ENCODE results near the gene LSAMP.

DNA sequence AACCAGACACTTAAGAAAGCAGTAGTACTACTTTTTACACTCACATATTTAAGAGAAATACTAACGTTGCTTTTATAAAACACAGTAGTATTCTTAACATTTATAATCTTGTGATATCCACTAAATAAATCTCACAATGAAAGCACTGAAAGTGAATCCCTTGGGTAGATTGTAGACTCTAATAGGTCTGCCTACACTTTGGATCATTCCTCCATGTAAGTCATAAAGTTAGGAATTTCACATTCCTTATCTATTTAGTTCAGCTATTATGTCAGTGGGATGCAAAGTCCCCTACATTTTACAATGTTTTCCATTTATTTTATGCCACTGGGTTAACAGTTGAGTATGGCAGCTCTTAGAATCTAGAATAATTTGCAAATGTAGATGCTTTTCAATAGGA is 330.7 kb downstream of the LSAMP start:
- TF ChIP-seq, protein P1, sequence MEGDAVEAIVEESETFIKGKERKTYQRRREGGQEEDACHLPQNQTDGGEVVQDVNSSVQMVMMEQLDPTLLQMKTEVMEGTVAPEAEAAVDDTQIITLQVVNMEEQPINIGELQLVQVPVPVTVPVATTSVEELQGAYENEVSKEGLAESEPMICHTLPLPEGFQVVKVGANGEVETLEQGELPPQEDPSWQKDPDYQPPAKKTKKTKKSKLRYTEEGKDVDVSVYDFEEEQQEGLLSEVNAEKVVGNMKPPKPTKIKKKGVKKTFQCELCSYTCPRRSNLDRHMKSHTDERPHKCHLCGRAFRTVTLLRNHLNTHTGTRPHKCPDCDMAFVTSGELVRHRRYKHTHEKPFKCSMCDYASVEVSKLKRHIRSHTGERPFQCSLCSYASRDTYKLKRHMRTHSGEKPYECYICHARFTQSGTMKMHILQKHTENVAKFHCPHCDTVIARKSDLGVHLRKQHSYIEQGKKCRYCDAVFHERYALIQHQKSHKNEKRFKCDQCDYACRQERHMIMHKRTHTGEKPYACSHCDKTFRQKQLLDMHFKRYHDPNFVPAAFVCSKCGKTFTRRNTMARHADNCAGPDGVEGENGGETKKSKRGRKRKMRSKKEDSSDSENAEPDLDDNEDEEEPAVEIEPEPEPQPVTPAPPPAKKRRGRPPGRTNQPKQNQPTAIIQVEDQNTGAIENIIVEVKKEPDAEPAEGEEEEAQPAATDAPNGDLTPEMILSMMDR (IDR thresholded peaks at IDR 0.05): no peak
- TF ChIP-seq, protein P2, sequence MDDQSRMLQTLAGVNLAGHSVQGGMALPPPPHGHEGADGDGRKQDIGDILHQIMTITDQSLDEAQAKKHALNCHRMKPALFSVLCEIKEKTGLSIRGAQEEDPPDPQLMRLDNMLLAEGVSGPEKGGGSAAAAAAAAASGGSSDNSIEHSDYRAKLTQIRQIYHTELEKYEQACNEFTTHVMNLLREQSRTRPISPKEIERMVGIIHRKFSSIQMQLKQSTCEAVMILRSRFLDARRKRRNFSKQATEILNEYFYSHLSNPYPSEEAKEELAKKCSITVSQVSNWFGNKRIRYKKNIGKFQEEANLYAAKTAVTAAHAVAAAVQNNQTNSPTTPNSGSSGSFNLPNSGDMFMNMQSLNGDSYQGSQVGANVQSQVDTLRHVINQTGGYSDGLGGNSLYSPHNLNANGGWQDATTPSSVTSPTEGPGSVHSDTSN (IDR thresholded peaks at IDR 0.05): no peak
- TF ChIP-seq FOSL2 (IDR thresholded peaks at IDR 0.05) (no peak), FOSL2 (CRISPR knock-in tag; IDR thresholded peaks at IDR 0.05) (no peak), MAZ (IDR thresholded peaks at IDR 0.05; ENCODE audit: borderline replicate concordance, low read depth, low read length) (no peak), POLR2AphosphoS2 (conservative IDR thresholded peaks at IDR 0.05; ENCODE audit: low read length) (no peak), POLR2A (IDR thresholded peaks at IDR 0.05; ENCODE audit: low read length) (no peak), CHD2 (IDR thresholded peaks at IDR 0.05; ENCODE audit: low read length, partially characterized antibody) (no peak), KDM5A (IDR thresholded peaks at IDR 0.05) (no peak), HDAC2 (IDR thresholded peaks at IDR 0.05) (no peak), CEBPB (IDR thresholded peaks at IDR 0.05) (no peak)
- TF ChIP-seq, protein P3, sequence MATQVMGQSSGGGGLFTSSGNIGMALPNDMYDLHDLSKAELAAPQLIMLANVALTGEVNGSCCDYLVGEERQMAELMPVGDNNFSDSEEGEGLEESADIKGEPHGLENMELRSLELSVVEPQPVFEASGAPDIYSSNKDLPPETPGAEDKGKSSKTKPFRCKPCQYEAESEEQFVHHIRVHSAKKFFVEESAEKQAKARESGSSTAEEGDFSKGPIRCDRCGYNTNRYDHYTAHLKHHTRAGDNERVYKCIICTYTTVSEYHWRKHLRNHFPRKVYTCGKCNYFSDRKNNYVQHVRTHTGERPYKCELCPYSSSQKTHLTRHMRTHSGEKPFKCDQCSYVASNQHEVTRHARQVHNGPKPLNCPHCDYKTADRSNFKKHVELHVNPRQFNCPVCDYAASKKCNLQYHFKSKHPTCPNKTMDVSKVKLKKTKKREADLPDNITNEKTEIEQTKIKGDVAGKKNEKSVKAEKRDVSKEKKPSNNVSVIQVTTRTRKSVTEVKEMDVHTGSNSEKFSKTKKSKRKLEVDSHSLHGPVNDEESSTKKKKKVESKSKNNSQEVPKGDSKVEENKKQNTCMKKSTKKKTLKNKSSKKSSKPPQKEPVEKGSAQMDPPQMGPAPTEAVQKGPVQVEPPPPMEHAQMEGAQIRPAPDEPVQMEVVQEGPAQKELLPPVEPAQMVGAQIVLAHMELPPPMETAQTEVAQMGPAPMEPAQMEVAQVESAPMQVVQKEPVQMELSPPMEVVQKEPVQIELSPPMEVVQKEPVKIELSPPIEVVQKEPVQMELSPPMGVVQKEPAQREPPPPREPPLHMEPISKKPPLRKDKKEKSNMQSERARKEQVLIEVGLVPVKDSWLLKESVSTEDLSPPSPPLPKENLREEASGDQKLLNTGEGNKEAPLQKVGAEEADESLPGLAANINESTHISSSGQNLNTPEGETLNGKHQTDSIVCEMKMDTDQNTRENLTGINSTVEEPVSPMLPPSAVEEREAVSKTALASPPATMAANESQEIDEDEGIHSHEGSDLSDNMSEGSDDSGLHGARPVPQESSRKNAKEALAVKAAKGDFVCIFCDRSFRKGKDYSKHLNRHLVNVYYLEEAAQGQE (IDR thresholded peaks at IDR 0.05): no peak
- TF ChIP-seq, protein P4, sequence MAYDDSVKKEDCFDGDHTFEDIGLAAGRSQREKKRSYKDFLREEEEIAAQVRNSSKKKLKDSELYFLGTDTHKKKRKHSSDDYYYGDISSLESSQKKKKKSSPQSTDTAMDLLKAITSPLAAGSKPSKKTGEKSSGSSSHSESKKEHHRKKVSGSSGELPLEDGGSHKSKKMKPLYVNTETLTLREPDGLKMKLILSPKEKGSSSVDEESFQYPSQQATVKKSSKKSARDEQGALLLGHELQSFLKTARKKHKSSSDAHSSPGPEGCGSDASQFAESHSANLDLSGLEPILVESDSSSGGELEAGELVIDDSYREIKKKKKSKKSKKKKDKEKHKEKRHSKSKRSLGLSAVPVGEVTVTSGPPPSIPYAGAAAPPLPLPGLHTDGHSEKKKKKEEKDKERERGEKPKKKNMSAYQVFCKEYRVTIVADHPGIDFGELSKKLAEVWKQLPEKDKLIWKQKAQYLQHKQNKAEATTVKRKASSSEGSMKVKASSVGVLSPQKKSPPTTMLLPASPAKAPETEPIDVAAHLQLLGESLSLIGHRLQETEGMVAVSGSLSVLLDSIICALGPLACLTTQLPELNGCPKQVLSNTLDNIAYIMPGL (CRISPR knock-in tag; IDR thresholded peaks at IDR 0.05; ENCODE audit: borderline replicate concordance): no peak
- TF ChIP-seq, protein P5, sequence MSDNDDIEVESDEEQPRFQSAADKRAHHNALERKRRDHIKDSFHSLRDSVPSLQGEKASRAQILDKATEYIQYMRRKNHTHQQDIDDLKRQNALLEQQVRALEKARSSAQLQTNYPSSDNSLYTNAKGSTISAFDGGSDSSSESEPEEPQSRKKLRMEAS (IDR thresholded peaks at IDR 0.05): no peak
